HL-60 (cell line): ENCODE results near the gene POMP.

Source experiments
- CTCF ChIP-seq: IDR thresholded peaks from one replicate; pipeline ENCODE4 v1.5.1; 2011; ENCODE audit warnings: low read length, control low read depth, inconsistent platforms; ENCODE audit not compliant: insufficient read depth
- GABPA ChIP-seq: IDR thresholded peaks from 2 replicates; pipeline ENCODE4 v1.6.1; 2012; ENCODE audit warnings: low read depth
- POLR2AphosphoS5 ChIP-seq: IDR thresholded peaks from 2 replicates; pipeline ENCODE4 v1.6.1; 2012; ENCODE audit warnings: low read depth
- REST ChIP-seq: IDR thresholded peaks from 2 replicates; pipeline ENCODE4 v1.6.1; 2012; ENCODE audit warnings: low read depth; ENCODE audit not compliant: insufficient replicate concordance
- SPI1 ChIP-seq: IDR thresholded peaks from 2 replicates; pipeline ENCODE4 v1.6.1; 2012; ENCODE audit warnings: low read depth, mild to moderate bottlenecking, borderline replicate concordance

GRCh38 chr13:28680541-28680940 lies 21.6 kb downstream of the POMP start:
- TF ChIP-seq REST (no peak), CTCF (no peak), POLR2AphosphoS5 (no peak), GABPA (no peak), SPI1 (no peak)
